ENCODE data around the gene TMEM106C.

TMEM106C gene

GRCh38 chr12:47991106-47992061, 28.0 kb downstream of the TMEM106C start:
- in situ Hi-C loops (cut with HindIII; ENCODE audit: low sequenced_read_pairs), result no loop called here

- in situ Hi-C loops (cut with HindIII; ENCODE audit: low sequenced_read_pairs), result no loop called here
Observed at GRCh38 chr12:47992776-47993175, 29.4 kb downstream of the TMEM106C start.

- in situ Hi-C loops (cut with HindIII; ENCODE audit: low sequenced_read_pairs), result no loop called here
Observed at GRCh38 chr12:47993491-47993890, 30.1 kb downstream of the TMEM106C start.

- in situ Hi-C loops (cut with HindIII; ENCODE audit: low sequenced_read_pairs), result no loop called here
Observed at GRCh38 chr12:47995981-47996401, 32.6 kb downstream of the TMEM106C start.

GRCh38 chr12:47997321-47997720, 33.9 kb downstream of the TMEM106C start:
- in situ Hi-C loops (cut with HindIII; ENCODE audit: low sequenced_read_pairs), result no loop called here

GRCh38 chr12:47999816-48000215, 36.4 kb downstream of the TMEM106C start:
- in situ Hi-C loops (cut with HindIII; ENCODE audit: low sequenced_read_pairs), result no loop called here

GRCh38 chr12:48000878-48001504, 37.6 kb downstream of the TMEM106C start:
- in situ Hi-C loops (cut with HindIII; ENCODE audit: low sequenced_read_pairs), result no loop called here

GRCh38 chr12:48001505-48002413, 38.4 kb downstream of the TMEM106C start:
- in situ Hi-C loops (cut with HindIII; ENCODE audit: low sequenced_read_pairs), result no loop called here

GRCh38 chr12:48002414-48002730, 39.0 kb downstream of the TMEM106C start:
- in situ Hi-C loops (cut with HindIII; ENCODE audit: low sequenced_read_pairs), result no loop called here

GRCh38 chr12:48002773-48003218, 39.4 kb downstream of the TMEM106C start:
- in situ Hi-C loops (cut with HindIII; ENCODE audit: low sequenced_read_pairs), result no loop called here

GRCh38 chr12:48003226-48004052, 40.0 kb downstream of the TMEM106C start:
- in situ Hi-C loops (cut with HindIII; ENCODE audit: low sequenced_read_pairs), result no loop called here

- in situ Hi-C loops (cut with HindIII; ENCODE audit: low sequenced_read_pairs), result no loop called here
Observed at GRCh38 chr12:48004053-48004941, 40.9 kb downstream of the TMEM106C start, which contains the start of gene COL2A1. TSS of gene COL2A1 (minus strand) at chr12:48004476. CDS start at chr12:48004321, 155 bp downstream.

- in situ Hi-C loops (cut with HindIII; ENCODE audit: low sequenced_read_pairs), result no loop called here
Observed at GRCh38 chr12:48005001-48005749, 41.8 kb downstream of the TMEM106C start.

- in situ Hi-C loops (cut with HindIII; ENCODE audit: low sequenced_read_pairs), result no loop called here
Observed at GRCh38 chr12:48005750-48006021, 42.3 kb downstream of the TMEM106C start.

GRCh38 chr12:48007206-48007605, 43.8 kb downstream of the TMEM106C start:
- in situ Hi-C loops (cut with HindIII; ENCODE audit: low sequenced_read_pairs), result no loop called here

- in situ Hi-C loops (cut with HindIII; ENCODE audit: low sequenced_read_pairs), result no loop called here
Observed at GRCh38 chr12:48008349-48008748, 45.0 kb downstream of the TMEM106C start.

- in situ Hi-C loops (cut with HindIII; ENCODE audit: low sequenced_read_pairs), result no loop called here
Observed at GRCh38 chr12:48008950-48009349, 45.6 kb downstream of the TMEM106C start.

GRCh38 chr12:48009471-48009870, 46.1 kb downstream of the TMEM106C start:
- in situ Hi-C loops (cut with HindIII; ENCODE audit: low sequenced_read_pairs), result no loop called here

Measured in endothelial cell of hepatic sinusoid (primary cell).